ENCODE results near the gene ZNF668.
"Not testable (repeated sequence)": the region's sequence is repeated elsewhere in the genome, so short reads cannot be mapped to it uniquely, and the experiment has no call there.

The ZNF668 gene

GRCh38 chr16:31055613-31056012 lies 18.4 kb downstream of the ZNF668 start:
- no peak for DNase-seq

GRCh38 chr16:31052114-31052513 lies 21.9 kb downstream of the ZNF668 start:
- no peak for DNase-seq

GRCh38 chr16:31050280-31051030 lies 23.6 kb downstream of the ZNF668 start:
- DNase-seq = no peak

- DNase-seq = no peak
Observed at GRCh38 chr16:31043898-31044481, 30.1 kb downstream of the ZNF668 start.

- no peak for DNase-seq
Observed at GRCh38 chr16:31043352-31043751, 30.7 kb downstream of the ZNF668 start.

GRCh38 chr16:31042866-31043265 lies 31.2 kb downstream of the ZNF668 start:
- DNase-seq = no peak

GRCh38 chr16:31038993-31039392 lies 35.0 kb downstream of the ZNF668 start:
- DNase-seq = no peak

- DNase-seq = no peak
Observed at GRCh38 chr16:31036691-31037090, 37.3 kb downstream of the ZNF668 start.

- peak; percentile 91 for DNase-seq
Observed at GRCh38 chr16:31033709-31034492, 40.1 kb downstream of the ZNF668 start.

GRCh38 chr16:31032736-31033708 lies 41.0 kb downstream of the ZNF668 start, which contains the start of gene STX4:
Gene STX4 (plus strand): TSS chr16:31033558. CDS start chr16:31033806, 248 bp downstream.
- peak; percentile 98 for DNase-seq

GRCh38 chr16:31031276-31031675 lies 42.8 kb downstream of the ZNF668 start:
- DNase-seq = no peak

- no peak for DNase-seq
Observed at GRCh38 chr16:31029272-31029671, 44.8 kb downstream of the ZNF668 start.

- no peak for DNase-seq
Observed at GRCh38 chr16:31025339-31025738, 48.7 kb downstream of the ZNF668 start.

GRCh38 chr16:31023627-31024226 lies 50.3 kb downstream of the ZNF668 start:
- DNase-seq = no peak

- no peak for DNase-seq
Observed at GRCh38 chr16:31023252-31023602, 50.8 kb downstream of the ZNF668 start.

GRCh38 chr16:31022544-31023251 lies 51.3 kb downstream of the ZNF668 start:
- no peak for DNase-seq

- no peak for DNase-seq
Observed at GRCh38 chr16:31020536-31020935, 53.5 kb downstream of the ZNF668 start.

GRCh38 chr16:31017756-31018155 lies 56.3 kb downstream of the ZNF668 start:
- not testable (repeated sequence) for DNase-seq

- no peak for DNase-seq
Observed at GRCh38 chr16:31016018-31016417, 58.0 kb downstream of the ZNF668 start.

- DNase-seq = not testable (repeated sequence)
Observed at GRCh38 chr16:31013292-31013691, 60.7 kb downstream of the ZNF668 start.

- not testable (repeated sequence) for DNase-seq
Observed at GRCh38 chr16:31011815-31012214, 62.2 kb downstream of the ZNF668 start.

Measured in activated CD8-positive, alpha-beta memory T cell treated with anti-CD3 and anti-CD28 coated beads, Interleukin-2, amount 50 U/mL, for 48 hours (primary cell).